ENCODE measurements around the gene NCAM2.

NCAM2 gene

DNA sequence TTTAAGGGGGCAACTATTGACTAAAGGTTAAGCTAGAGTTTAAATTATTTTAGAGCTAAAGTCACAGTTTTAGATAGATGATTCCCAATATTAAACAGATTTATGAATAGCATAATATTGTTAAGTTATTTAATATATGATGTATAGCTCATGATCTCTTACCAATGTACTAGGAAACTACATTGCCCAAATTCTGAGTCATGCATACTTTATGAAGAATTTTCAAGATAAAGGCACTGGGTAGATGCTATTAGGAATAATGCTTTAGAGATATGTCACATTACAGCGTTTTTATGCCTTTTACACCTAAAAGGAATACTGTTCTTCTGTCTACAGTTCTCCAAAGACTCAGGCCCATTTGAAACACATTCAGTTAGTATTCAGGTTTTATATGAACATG, 215.1 kb downstream of the NCAM2 start:
- DNase-seq (ENCODE audit: low read depth, low spot score), result no peak

DNA sequence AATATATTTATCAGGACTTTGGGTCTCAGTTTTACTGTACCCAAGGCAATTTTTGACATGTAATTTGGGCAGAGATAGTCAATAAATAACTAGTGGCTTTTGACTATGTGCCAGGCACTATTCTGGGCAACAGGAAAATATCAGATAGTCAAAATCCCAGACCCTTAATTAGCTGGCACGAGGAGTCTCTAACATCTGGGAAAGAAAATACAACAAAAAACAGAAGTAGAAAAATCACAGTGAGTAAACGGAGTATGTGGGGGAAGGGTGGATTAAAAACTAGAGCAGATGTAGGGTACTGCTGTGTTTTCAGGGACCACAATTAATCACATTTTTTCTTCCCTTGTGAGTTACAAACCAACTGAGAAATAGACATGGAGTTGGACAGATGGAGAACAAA, 217.8 kb downstream of the NCAM2 start:
- DNase-seq (ENCODE audit: low read depth, low spot score), result no peak

DNA sequence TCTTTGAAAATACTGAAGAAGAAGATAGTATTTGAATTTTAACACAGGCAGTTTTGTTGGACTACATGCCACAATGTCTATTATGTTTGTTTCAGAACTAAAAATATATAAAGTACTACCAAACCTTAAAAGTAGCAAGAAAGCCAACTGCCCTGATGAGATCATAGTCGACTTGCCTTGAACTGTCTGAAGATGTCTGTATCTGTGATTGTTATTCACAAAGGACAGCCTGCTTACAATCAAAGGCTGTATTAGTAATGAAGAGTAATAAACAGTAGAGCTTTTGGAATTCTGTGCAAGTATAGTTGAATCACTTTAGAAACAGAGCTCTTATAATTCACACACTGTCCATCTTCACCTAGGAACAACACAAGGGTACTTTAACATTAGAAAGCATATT, 228.3 kb downstream of the NCAM2 start:
- DNase-seq (ENCODE audit: low read depth, low spot score), result no peak

DNA sequence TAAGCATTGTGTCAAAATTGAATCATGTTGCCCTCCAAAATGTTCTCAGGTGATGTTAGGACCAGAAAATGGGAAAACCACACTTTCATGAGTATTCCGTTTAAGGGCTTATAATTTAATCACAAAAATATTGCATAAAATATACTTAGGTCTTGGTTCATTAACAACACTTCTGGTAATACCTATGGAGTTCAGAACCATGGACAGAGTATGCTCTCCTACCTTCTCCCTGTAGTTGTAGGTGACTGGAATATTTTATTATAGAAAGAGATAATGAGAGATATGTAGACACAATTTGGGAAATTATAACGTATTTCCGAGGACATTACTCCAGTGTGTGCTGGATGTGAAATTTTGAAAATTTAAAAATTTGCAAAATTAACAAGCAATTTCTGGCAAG, 232.5 kb downstream of the NCAM2 start:
- no peak for DNase-seq (ENCODE audit: low read depth, low spot score)

- no peak for DNase-seq (ENCODE audit: low read depth, low spot score)
These were observed 233.7 kb downstream of the NCAM2 start for GRCh38 chr21:21231913-21232312.

- DNase-seq (ENCODE audit: low read depth, low spot score), result no peak
These were observed 234.1 kb downstream of the NCAM2 start for GRCh38 chr21:21232320-21232719.

DNA sequence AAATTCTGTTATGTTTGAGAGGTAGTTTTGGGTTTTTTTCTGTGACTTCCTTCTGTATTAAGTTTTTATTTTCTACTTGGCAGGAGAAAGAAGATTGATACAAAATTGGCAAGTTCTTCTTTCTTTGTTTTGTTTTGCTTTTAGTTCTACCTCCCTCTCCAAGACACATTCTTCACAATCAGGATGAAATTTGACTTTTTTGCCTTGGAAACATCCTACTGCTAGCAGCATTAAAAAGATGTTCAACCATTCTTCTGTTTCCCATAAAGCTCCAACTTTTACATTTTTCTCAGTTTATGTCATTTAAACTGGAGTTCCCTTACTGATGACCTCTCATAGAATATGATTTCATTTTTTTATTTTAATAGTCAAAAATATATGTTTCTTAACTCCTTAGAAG, 234.8 kb downstream of the NCAM2 start:
- DNase-seq (ENCODE audit: low read depth, low spot score), result no peak

DNA sequence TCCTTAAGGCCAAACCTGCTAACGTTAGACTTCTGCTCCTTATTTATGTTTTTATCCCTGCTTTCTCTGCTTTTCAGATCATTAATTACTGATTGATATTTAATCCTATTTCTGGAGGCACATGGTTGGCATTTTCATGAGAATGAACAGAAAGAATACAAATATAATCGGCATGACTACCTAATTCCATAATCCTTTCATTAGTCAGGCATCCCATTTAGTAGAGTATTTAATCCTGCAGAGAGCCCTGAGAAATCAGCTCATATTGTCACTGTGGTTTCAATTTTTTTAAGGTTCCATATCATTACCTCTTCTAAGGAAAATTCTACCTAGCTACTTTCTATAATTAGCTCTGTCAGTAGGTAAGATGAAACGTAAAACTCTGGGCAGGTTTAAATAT, 238.8 kb downstream of the NCAM2 start:
- DNase-seq (ENCODE audit: low read depth, low spot score), result no peak

GRCh38 chr21:21238629-21239400, 240.6 kb downstream of the NCAM2 start:
- DNase-seq (ENCODE audit: low read depth, low spot score), result no peak

GRCh38 chr21:21241391-21241790, 243.2 kb downstream of the NCAM2 start:
- no peak for DNase-seq (ENCODE audit: low read depth, low spot score)

GRCh38 chr21:21246007-21246406, 247.8 kb downstream of the NCAM2 start:
- DNase-seq (ENCODE audit: low read depth, low spot score), result no peak

- DNase-seq (ENCODE audit: low read depth, low spot score), result no peak
These were observed 249.2 kb downstream of the NCAM2 start for GRCh38 chr21:21247424-21247823.

GRCh38 chr21:21262048-21262447, 263.8 kb downstream of the NCAM2 start:
- no peak for DNase-seq (ENCODE audit: low read depth, low spot score)

- DNase-seq (ENCODE audit: low read depth, low spot score), result no peak
These were observed 269.9 kb downstream of the NCAM2 start for GRCh38 chr21:21268061-21268471.

DNA sequence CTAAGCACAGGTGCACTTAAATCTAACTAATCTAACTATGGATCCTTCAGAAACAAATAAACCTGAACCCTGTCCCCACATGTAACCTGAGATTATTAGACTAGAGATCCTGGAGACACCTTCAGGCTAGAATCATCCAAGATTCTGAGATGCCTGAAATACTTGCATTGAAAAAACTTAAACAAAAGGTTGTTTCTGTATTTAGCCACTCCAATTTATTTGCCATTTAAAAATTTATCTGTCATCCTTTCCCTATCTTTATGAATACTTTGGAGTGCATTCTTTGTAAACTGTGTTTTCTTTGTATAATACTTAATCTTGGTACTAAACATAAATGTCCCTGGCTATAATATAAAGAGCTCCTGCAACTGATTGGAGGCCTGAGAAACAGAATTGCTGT, 270.7 kb downstream of the NCAM2 start:
- no peak for DNase-seq (ENCODE audit: low read depth, low spot score)

GRCh38 chr21:21279193-21279901, 281.1 kb downstream of the NCAM2 start:
- no peak for DNase-seq (ENCODE audit: low read depth, low spot score)

GRCh38 chr21:21283810-21284209, 285.6 kb downstream of the NCAM2 start:
- no peak for DNase-seq (ENCODE audit: low read depth, low spot score)

- no peak for DNase-seq (ENCODE audit: low read depth, low spot score)
These were observed 288.1 kb downstream of the NCAM2 start for GRCh38 chr21:21286170-21286798.

- no peak for DNase-seq (ENCODE audit: low read depth, low spot score)
These were observed 292.5 kb downstream of the NCAM2 start for GRCh38 chr21:21290751-21291150.

DNA sequence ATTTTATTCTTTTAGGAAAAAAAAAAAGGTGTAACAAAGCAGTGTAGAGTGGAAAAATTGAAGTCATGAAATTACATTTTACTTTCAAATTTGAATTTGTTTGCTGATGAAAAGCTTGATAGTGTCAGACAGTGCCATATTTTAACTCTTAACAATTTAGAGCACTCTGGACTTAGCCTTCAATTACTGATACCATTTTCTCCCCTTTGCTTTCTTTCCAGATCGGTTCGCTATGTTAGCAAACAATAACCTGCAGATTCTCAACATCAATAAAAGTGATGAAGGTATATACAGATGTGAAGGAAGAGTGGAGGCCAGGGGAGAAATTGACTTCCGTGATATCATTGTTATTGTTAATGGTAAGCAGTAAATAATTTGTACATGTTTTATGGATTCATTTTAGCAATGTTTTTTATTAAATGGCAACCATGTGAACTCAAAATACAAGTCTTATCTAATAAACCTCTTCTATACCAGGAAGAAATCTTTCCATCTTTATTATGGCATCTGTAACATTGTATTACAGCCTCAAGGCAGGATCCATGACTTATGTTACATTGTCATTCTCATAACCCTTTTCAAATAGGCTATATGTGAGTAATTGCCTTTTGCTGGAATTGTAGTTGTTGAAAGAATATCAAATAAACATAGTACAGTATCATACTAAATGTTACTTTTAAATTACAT, 293.8 kb downstream of the NCAM2 start:
- DNase-seq (ENCODE audit: low read depth, low spot score), result no peak

GRCh38 chr21:21295303-21295702, 297.1 kb downstream of the NCAM2 start:
- DNase-seq (ENCODE audit: low read depth, low spot score), result no peak

DNA sequence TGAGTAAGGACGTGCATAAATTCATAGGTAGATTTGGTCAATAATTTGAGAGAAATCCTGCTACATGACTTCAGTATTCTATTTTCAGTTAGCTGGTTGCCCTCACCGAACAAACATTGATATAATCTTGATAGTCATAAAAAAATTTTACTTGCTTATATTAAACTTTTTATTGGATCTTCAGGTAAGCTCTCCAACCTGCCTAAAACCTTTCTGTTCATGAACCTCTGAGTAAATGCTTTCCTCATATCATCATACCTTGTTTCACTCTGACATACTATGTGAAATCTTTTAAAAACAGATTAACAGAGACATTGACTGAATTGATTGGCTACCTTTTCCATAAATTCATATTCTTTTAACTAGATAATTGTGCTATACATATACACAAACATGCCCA, 299.0 kb downstream of the NCAM2 start:
- no peak for DNase-seq (ENCODE audit: low read depth, low spot score)

Data from activated naive CD8-positive, alpha-beta T cell treated with anti-CD3 and anti-CD28 coated beads, Interleukin-2, amount 50 U/mL, for 16 hours (primary cell).